K562 (cell line): ENCODE results near the gene TTC33. TPM values are rescaled to one million over a fixed set of nuclear protein-coding genes. Genes with fewer than 3 reads are reported as not detected.

Experiments
- ATAC-seq: fragments of 200-7000 bp; cut with Tn5 transposase; 3 replicates; pipeline ENCODE4 v1.9.1; 2020; ENCODE audit warnings: moderate library complexity
- BruUV-seq: library from RNA; stranded (reverse); fragments of 400-500 nt; replicated peaks from 2 replicates; lab custom pipeline; 2021; lab: Mats Ljungman, UMichigan
- CTCF ChIA-PET: fragments of 300-600 bp; formaldehyde crosslinking; extraction: SDS; loops from one replicate; lab custom pipeline; 2021; ENCODE audit warnings: low intra/inter-chr PET ratio; lab: Yijun Ruan, JAX
- POLR2A ChIA-PET: fragments of 300-600, 350-650 bp; sonication (Branson Sonifier 250); formaldehyde crosslinking; extraction: SDS; loops from one replicate; lab custom pipeline; 2021; ENCODE audit warnings: antibody characterized with exemption, inconsistent platforms; lab: Yijun Ruan, JAX
- DNase-seq, 4 experiments: peaks; one replicate each; pipeline versions ENCODE4 v3.0.0 to v3.0.0-alpha.2; 2011 to 2018; ENCODE audit warnings: low spot score in 3 of 4, mixed read lengths in 3 of 4; ENCODE audit errors: extremely low read depth in 1 of 4
- FAIRE-seq: peaks from 2 replicates; lab custom pipeline; 2011; peaks lifted over from hg19 to GRCh38; lab: Jason Lieb, UNC
- H2AFZ ChIP-seq: 2 replicates; pipeline ENCODE4 v1.6.0; 2011; ENCODE audit warnings: low read depth, low read length, control low read depth, inconsistent platforms
- H3K27ac ChIP-seq: fragments of 200-600 bp; 3 replicates; pipeline ENCODE4 v1.8.0; 2011; ENCODE audit warnings: low read depth, mild to moderate bottlenecking, control low read depth, inconsistent platforms, low read length, moderate library complexity, mixed read lengths; ENCODE audit errors: extremely low read depth
- H3K27me3 ChIP-seq, 2 experiments: fragments of 300-600 bp in 1 of 2; 2 replicates in 1 of 2; 3 replicates in 1 of 2; pipeline versions ENCODE4 v1.6.0 to v1.8.0; 2011; ENCODE audit warnings: inconsistent platforms in 2 of 2, low read length in 2 of 2, mild to moderate bottlenecking in 1 of 2, mixed read lengths in 1 of 2, moderate library complexity in 1 of 2; ENCODE audit not compliant: control insufficient read depth in 2 of 2, insufficient read depth in 2 of 2
- H3K36me3 ChIP-seq: fragments of 300-600 bp; 3 replicates; pipeline ENCODE4 v1.8.0; 2011; ENCODE audit warnings: mild to moderate bottlenecking, low read length, inconsistent platforms; ENCODE audit not compliant: control insufficient read depth, insufficient read depth
- H3K4me1 ChIP-seq, 2 experiments: fragments of 200-600 bp in 1 of 2; replicated peaks in 1 of 2; 2 replicates in 1 of 2; 3 replicates in 1 of 2; pipeline versions ENCODE4 v1.5.1 to v1.8.0; 2011; ENCODE audit warnings: inconsistent platforms in 2 of 2, low read length in 2 of 2, mild to moderate bottlenecking in 1 of 2, mixed read lengths in 1 of 2, moderate library complexity in 1 of 2; ENCODE audit not compliant: control insufficient read depth in 2 of 2, insufficient read depth in 2 of 2
- H3K4me2 ChIP-seq: 2 replicates; pipeline ENCODE4 v1.6.1; 2011; ENCODE audit warnings: low read length, control low read depth, inconsistent platforms, mixed read lengths; ENCODE audit not compliant: insufficient read depth
- H3K4me3 ChIP-seq: fragments of 200-600 bp; sonication (generic), shearing (Covaris generic); 2 replicates; pipeline ENCODE4 v1.5.1; 2016; ENCODE audit warnings: control low read depth, inconsistent platforms
- H3K79me2 ChIP-seq: fragments of 200-600 bp; 3 replicates; pipeline ENCODE4 v1.8.0; 2011; ENCODE audit warnings: low read length, inconsistent platforms; ENCODE audit not compliant: control insufficient read depth, insufficient read depth
- H3K9ac ChIP-seq, 2 experiments: 2 replicates each; pipeline versions ENCODE4 v1.6.0 to v1.6.1; 2011; ENCODE audit warnings: low read depth in 2 of 2, low read length in 2 of 2, control low read depth in 1 of 2, inconsistent platforms in 1 of 2, mild to moderate bottlenecking in 1 of 2, mixed read lengths in 1 of 2; ENCODE audit not compliant: insufficient read depth in 1 of 2
- H3K9me1 ChIP-seq: one replicate; pipeline ENCODE4 v1.6.0; 2011; ENCODE audit warnings: inconsistent platforms, mild to moderate bottlenecking, low read length, moderate library complexity; ENCODE audit not compliant: control insufficient read depth, insufficient read depth
- H3K9me3 ChIP-seq: replicated peaks from 2 replicates; pipeline ENCODE4 v1.5.1; 2011; ENCODE audit warnings: low read depth, low read length, inconsistent platforms; ENCODE audit not compliant: control insufficient read depth, insufficient read depth
- H4K20me1 ChIP-seq: replicated peaks from 2 replicates; pipeline ENCODE4 v1.6.1; 2011; ENCODE audit warnings: low read length, inconsistent platforms, mixed read lengths; ENCODE audit not compliant: control insufficient read depth, insufficient read depth
- BCL6 ChIP-seq: fragments of 250-450 bp; sonication (Bioruptor Pico); IDR thresholded peaks from 2 replicates; pipeline ENCODE4 v1.4.0; 2020
- EGR1 ChIP-seq: fragments of 450-650 bp; conservative IDR thresholded peaks from 2 replicates; pipeline ENCODE4 v1.6.1; 2017; ENCODE audit warnings: mild to moderate bottlenecking
- ESRRB ChIP-seq: fragments of 250-450 bp; sonication (Bioruptor Pico); IDR thresholded peaks from 2 replicates; pipeline ENCODE4 v1.5.0; 2020; ENCODE audit warnings: mild to moderate bottlenecking, moderate library complexity, borderline replicate concordance
- FUS ChIP-seq: fragments of 200-400 bp; formaldehyde crosslinking; optimal IDR thresholded peaks from 2 replicates; pipeline ENCODE3; 2017; ENCODE audit warnings: low read depth, low read length
- HDGF ChIP-seq: fragments of 450-650 bp; IDR thresholded peaks from 2 replicates; pipeline ENCODE4 v1.6.1; 2016
- HNRNPK ChIP-seq: fragments of 200-400 bp; formaldehyde crosslinking; IDR thresholded peaks from one replicate; pipeline ENCODE4 v1.6.1; 2018; ENCODE audit warnings: mild to moderate bottlenecking, low read depth, low read length; ENCODE audit not compliant: poor library complexity, severe bottlenecking
- KHSRP ChIP-seq: fragments of 450-650 bp; IDR thresholded peaks from 2 replicates; pipeline ENCODE4 v1.6.1; 2017
- MCM3 ChIP-seq: fragments of 450-650 bp; IDR thresholded peaks from 2 replicates; pipeline ENCODE4 v1.6.1; 2016
- WGBS: fragments of 100-300 bp; shearing (Covaris generic); methylation state at CpG from one replicate; pipeline ENCODE4 v1.1.6; 2016; ENCODE audit warnings: low coverage, mixed read lengths; ENCODE audit not compliant: insufficient coverage; ENCODE audit errors: missing lambda C conversion rate; 5-methylcytosine and 5-hydroxymethylcytosine counted together
- in situ Hi-C: fragments of 300-500 bp; cut with MboI; formaldehyde crosslinking; loops from 4 replicates; pipeline ENCODE4 v1.15.0; 2018; ENCODE audit warnings: inconsistent platforms, mixed read lengths
- intact Hi-C: fragments of 100-400 bp; cut with micrococcal nuclease; formaldehyde crosslinking; loops from 2 replicates; pipeline ENCODE4 v1.14.2; 2022
- polyA plus RNA-seq, 8 experiments: library from polyadenylated mRNA; depleted of rRNA in 4 of 8; stranded (reverse) in 5 of 8; unstranded in 3 of 8; fragments of >200 nt; fragmentation: Nextera tagmentation in 2 of 8; fragmentation: Illumina TruSeq in 1 of 8; extraction: Ambion mirVana in 2 of 8; extraction: Trizol in 1 of 8; gene quantifications; 2 replicates each; pipeline versions ENCODE4 v1.2.1 to v1.2.3, GENCODE V29; 2011 to 2014; ENCODE audit warnings: inconsistent platforms in 1 of 8, missing spikeins in 1 of 8
- total RNA-seq, 7 experiments: library from RNA; depleted of rRNA in 6 of 7; stranded (reverse); fragments of >200 nt in 6 of 7; fragmentation: Illumina TruSeq in 2 of 7; extraction: Trizol in 2 of 7; gene quantifications; 2 replicates each; pipeline versions ENCODE4 v1.2.1 to v1.2.3, GENCODE V29; 2011 to 2021; ENCODE audit warnings: low replicate concordance in 1 of 7

TTC33 gene
- total and polyA plus RNA-seq, 9 of the 15 experiments (the other 6 are each of a cell fraction or from before 2014, with no cell fraction given) = 11.5 to 24.9 (median 21.1) TPM

DNA sequence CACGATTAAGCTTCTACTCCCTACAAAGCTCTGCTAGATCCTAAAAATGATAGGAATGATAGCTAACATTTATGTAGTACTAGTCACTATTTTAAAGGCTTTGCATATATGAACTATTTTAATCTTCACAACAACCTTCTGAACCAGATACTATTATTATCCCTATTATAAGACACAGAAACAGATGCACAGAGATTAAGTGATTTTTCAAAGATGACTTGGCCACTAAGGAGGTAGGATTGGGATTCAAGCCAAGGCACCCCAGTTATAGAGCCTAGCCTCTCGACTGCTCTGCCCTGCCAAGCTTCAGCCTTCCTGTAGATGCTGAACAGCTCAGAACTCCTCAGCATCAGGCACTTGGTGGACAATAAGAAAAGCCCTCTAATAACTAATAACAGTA lies 277.0 kb downstream of the TTC33 start:
- no peak for FAIRE-seq
- H3K4me2 ChIP-seq = no peak overlapping the region
- no peaks in the 10 kb centered on the region for H3K36me3 ChIP-seq
- BruUV-seq = no TSS peak
- intact Hi-C loops (no loop called here), in situ Hi-C loops (no loop called here)
- TF ChIP-seq EGR1 (no peak), FUS (no peak), BCL6 (CRISPR knock-in tag) (no peak), HNRNPK (no peak)
- H3K27ac ChIP-seq = no peak overlapping the region
- H3K79me2 ChIP-seq = no peaks in the 10 kb centered on the region
- H3K4me3 ChIP-seq = no peak overlapping the region
- no peak overlapping the region for H3K9ac ChIP-seq
- no peak for ATAC-seq
- DNase-seq = no peak
- 0% methylated on average over 2 of the region's 2 CpGs for WGBS
- H3K9me3 ChIP-seq = no peaks in the 10 kb centered on the region
- CTCF ChIA-PET = no interaction called here
- no peaks in the 10 kb centered on the region for H3K27me3 ChIP-seq
- no peaks in the 10 kb centered on the region for H3K4me1 ChIP-seq
- H3K9me1 ChIP-seq = no peaks in the 10 kb centered on the region
- POLR2A ChIA-PET = no interaction called here
- no peak overlapping the region for H2AFZ ChIP-seq
- no peaks in the 10 kb centered on the region for H4K20me1 ChIP-seq

DNA sequence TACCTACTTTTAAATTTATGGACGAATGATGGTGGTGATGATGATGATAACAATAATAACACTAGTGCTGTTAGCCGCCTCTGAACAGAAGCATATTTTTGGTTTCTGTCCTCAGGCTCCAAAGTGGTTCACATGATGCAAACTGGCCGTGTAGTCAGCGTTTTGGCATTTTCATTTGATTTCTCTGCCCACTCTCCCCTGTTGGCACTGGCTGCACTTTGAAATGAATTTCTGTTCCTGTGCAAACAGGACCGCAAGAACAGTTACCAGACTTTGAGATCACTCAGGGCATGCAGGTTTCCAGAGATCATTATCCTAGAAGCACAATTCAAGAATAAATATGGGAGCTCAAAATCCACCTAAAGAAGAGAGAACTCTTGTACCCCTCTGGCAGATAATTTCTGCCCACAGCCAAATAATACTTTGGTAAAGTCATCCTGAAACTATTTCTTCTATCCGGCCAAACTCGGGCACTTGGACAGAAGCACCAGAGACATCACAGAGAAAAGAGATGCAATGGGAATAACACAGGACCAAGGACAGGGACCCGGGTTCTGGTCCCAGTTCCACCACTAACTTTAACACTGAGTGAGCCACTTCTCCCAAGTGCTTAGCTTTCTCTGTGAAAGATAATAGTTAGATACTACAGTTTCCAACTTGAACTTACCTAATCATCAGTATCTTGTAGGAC lies 277.8 kb downstream of the TTC33 start:
- FAIRE-seq (no peak), DNase-seq (no peak), ATAC-seq (no peak)
- WGBS = 1% methylated on average over 8 of the region's 8 CpGs
- TF ChIP-seq ESRRB (CRISPR knock-in tag) (no peak), HDGF (no peak), MCM3 (no peak), KHSRP (no peak), HNRNPK (no peak)
- no peaks in the 10 kb centered on the region for H3K79me2 ChIP-seq
- BruUV-seq = no TSS peak
- no peaks in the 10 kb centered on the region for H3K36me3 ChIP-seq
- no peak overlapping the region for H3K4me2 ChIP-seq
- no peak overlapping the region for H2AFZ ChIP-seq
- H3K9me1 ChIP-seq = no peaks in the 10 kb centered on the region
- H3K9me3 ChIP-seq = no peaks in the 10 kb centered on the region
- H3K9ac ChIP-seq = no peak overlapping the region
- H4K20me1 ChIP-seq = no peaks in the 10 kb centered on the region
- POLR2A ChIA-PET = interaction anchor here (1.3 to 2.0 kb wide), 2 partner anchors 9 to 17 kb away, joined by 3 to 4 read pairs; no protein-coding TSS in a partner anchor
- intact Hi-C loops (no loop called here), in situ Hi-C loops (no loop called here)
- H3K27ac ChIP-seq = no peak overlapping the region
- H3K27me3 ChIP-seq = no peaks in the 10 kb centered on the region
- CTCF ChIA-PET = no interaction called here
- H3K4me1 ChIP-seq = no peaks in the 10 kb centered on the region
- H3K4me3 ChIP-seq = no peak overlapping the region
